Ovary (tissue), 9 donors: ENCODE measurements around the gene IFITM1. TPM values are rescaled to one million over a fixed set of nuclear protein-coding genes. Genes with fewer than 3 reads are reported as not detected.
"Not testable (repeated sequence)": the region's sequence is repeated elsewhere in the genome, so short reads cannot be mapped to it uniquely, and the experiment has no call there.

ENCODE experiments used
- DNase-seq, 5 donors: peaks; one replicate each; pipeline ENCODE4 v3.0.0-alpha.2; 2019 to 2020
- H3K27ac ChIP-seq, 2 donors: fragments of 200-600 bp; one replicate each; pipeline versions ENCODE4 v1.5.1 to v1.8.0; 2019 to 2022
- H3K27me3 ChIP-seq: fragments of 200-600 bp; one replicate; pipeline ENCODE4 v1.8.0; 2022
- H3K36me3 ChIP-seq: fragments of 200-600 bp; sonication (generic); one replicate; pipeline ENCODE4 v1.5.1; 2019
- H3K4me1 ChIP-seq: one replicate; pipeline ENCODE4 v1.8.1; 2013; ENCODE audit warnings: mild to moderate bottlenecking, moderate library complexity; ENCODE audit not compliant: insufficient read depth
- H3K4me3 ChIP-seq: fragments of 200-600 bp; sonication (generic); one replicate; pipeline ENCODE4 v1.5.1; 2017
- H3K9me3 ChIP-seq, 2 donors: fragments of 200-600 bp in 1 of 2; sonication (generic) in 1 of 2; one replicate each; pipeline versions ENCODE4 v1.5.1 to v1.8.1; 2013 to 2019; ENCODE audit warnings: mild to moderate bottlenecking in 1 of 2, moderate library complexity in 1 of 2
- EP300 ChIP-seq: sonication (generic); formaldehyde crosslinking; IDR thresholded peaks from one replicate; pipeline ENCODE4 v1.6.1; 2017; ENCODE audit warnings: antibody characterized with exemption
- POLR2A ChIP-seq: fragments of 450-650 bp; IDR thresholded peaks from one replicate; pipeline ENCODE4 v1.6.1; 2017; ENCODE audit warnings: antibody characterized with exemption, mild to moderate bottlenecking, moderate library complexity
- WGBS, 3 donors: extraction: QIAGEN DNeasy Blood & Tissue Kit in 1 of 3; methylation state at CpG; one replicate each; pipeline versions ENCODE4 v1.1.5 to v1.1.7; 2013 to 2017; 5-methylcytosine and 5-hydroxymethylcytosine counted together
- intact Hi-C, 4 donors: fragments of 100-400 bp; cut with DNase I; formaldehyde crosslinking; loops; one replicate each; pipeline versions ENCODE4 v1.11.0 to v1.15.1; 2022 to 2023
- polyA plus RNA-seq, 2 donors: library from polyadenylated mRNA; stranded (reverse); fragments of 200-250 nt in 1 of 2; fragments of 350-450 nt in 1 of 2; fragmentation: Illumina TruSeq in 1 of 2; extraction: RNeasy Lipid Tissue Mini Kit (QIAGEN cat#74804) in 1 of 2; gene quantifications; one replicate each; pipeline ENCODE4 v1.2.3, GENCODE V29; 2013 to 2014
- total RNA-seq, 7 donors: library from RNA; depleted of rRNA in 2 of 7; stranded (reverse); fragments of >200 nt in 2 of 7; fragmentation: NEBNext Ultra II Directional in 3 of 7; extraction: Animal tissue kit (Norgen Biotek cat#: 25700) in 3 of 7; gene quantifications; one replicate each; pipeline versions ENCODE4 v1.1.0 to v1.2.4, GENCODE V29; 2016 to 2023
- TF ChIP-seq, protein P1 (sequence below), 3 donors: fragments of 450-650 bp in 2 of 3; fragments of 200-600 bp in 1 of 3; IDR thresholded peaks; one replicate each; pipeline versions ENCODE4 v1.5.1 to v1.8.0; 2016 to 2022; ENCODE audit warnings: antibody characterized with exemption in 3 of 3, mild to moderate bottlenecking in 1 of 3
- donor health status: DM: no; HTN: no; CAD: no; lungs with moderate emphysema.
- donor health status: DM: no; HTN: no; CAD: no.
- donor health status: Bipolar disorder and iron deficiency.
- donor health status: DM: yes; HTN: yes; CAD: no.
- donor health status: DM: no; HTN: no; CAD: no.
- donor health status: DM: yes; HTN: yes; CAD: no.

The IFITM1 gene
- total and polyA plus RNA-seq, 9 donors, result 211 to 760 (median 496) TPM

DNA sequence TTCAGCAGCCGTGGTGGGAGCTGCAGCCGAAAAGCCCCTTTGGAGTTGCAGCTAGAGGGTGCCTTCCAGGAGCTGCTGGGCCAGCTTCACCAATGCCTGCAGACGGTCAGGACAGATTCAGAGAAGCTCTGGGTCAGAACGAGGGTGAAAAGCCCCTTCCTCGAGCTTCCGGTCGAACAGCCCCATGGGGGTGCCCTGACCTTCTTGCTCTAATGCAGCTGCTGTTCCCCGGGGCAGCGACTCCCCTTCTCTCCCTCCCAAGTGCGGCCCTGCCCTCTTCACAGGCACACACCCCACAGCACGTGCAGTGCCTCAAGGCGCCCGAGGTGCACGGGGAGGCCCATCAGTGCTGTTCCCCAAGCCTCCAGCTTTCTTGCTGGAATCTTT is 16.5 kb downstream of the IFITM1 start:
- peaks cover 20% of the 10 kb centered on the region for H3K4me1 ChIP-seq
- no peaks in the 10 kb centered on the region for H3K36me3 ChIP-seq
- H3K4me3 ChIP-seq, result no peak overlapping the region
- TF ChIP-seq POLR2A (no peak), EP300 (no peak)
- H3K27me3 ChIP-seq, result no peaks in the 10 kb centered on the region
- H3K9me3 ChIP-seq, result no peaks in the 10 kb centered on the region
- H3K27ac ChIP-seq, result no peak overlapping the region
- DNase-seq, result peak in 2 of 5 donors; percentile 19 to 36
- 66 to 77% (median 68%) methylated on average over 14 of the region's 14 CpGs for WGBS, 3 donors
- intact Hi-C loops, result no loop called here

DNA sequence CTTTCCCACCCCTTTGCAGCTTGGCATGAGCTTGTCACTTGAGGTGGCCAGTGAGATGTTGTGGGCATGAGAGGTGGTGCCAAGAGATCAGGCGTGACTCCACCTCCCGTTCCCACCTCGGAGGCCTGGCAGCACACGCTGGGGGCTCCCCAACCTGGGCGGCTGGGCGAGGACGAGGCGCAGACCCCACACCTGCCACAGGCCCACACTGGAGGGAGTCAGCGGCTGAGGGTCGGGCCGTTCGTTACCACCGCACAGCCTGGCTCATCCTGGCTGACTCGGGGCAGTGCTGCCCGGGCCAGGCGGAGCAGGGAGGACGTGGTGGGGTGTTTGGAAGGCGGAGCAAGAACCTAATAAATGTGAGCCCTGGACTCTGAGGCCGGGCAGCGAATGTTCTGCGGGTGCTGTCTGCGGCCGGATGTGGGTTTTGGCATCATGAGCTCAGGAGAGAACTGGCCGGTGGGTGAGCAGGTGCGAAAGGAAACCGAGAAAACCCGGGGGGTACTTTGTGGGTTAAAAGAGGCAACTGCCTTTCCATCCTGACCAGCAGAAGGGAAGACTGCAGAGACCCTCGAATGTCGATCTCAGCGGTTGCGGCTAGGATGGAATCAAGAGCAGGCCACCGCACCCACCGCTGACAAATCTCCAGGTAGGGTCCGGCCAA is 17.0 kb downstream of the IFITM1 start:
- TF ChIP-seq EP300 (no peak), POLR2A (no peak)
- TF ChIP-seq, protein P1, sequence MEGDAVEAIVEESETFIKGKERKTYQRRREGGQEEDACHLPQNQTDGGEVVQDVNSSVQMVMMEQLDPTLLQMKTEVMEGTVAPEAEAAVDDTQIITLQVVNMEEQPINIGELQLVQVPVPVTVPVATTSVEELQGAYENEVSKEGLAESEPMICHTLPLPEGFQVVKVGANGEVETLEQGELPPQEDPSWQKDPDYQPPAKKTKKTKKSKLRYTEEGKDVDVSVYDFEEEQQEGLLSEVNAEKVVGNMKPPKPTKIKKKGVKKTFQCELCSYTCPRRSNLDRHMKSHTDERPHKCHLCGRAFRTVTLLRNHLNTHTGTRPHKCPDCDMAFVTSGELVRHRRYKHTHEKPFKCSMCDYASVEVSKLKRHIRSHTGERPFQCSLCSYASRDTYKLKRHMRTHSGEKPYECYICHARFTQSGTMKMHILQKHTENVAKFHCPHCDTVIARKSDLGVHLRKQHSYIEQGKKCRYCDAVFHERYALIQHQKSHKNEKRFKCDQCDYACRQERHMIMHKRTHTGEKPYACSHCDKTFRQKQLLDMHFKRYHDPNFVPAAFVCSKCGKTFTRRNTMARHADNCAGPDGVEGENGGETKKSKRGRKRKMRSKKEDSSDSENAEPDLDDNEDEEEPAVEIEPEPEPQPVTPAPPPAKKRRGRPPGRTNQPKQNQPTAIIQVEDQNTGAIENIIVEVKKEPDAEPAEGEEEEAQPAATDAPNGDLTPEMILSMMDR (IDR thresholded peaks at IDR 0.05), result no peak
- 87 to 89% (median 88%) methylated on average over 34 of the region's 34 CpGs for WGBS, 3 donors
- H3K36me3 ChIP-seq, result no peaks in the 10 kb centered on the region
- H3K27ac ChIP-seq, result no peak overlapping the region
- DNase-seq, result peak in 2 of 5 donors; percentile 23 to 43
- H3K4me3 ChIP-seq, result no peak overlapping the region
- H3K9me3 ChIP-seq, result no peaks in the 10 kb centered on the region
- H3K27me3 ChIP-seq, result no peaks in the 10 kb centered on the region
- peaks cover 21% of the 10 kb centered on the region for H3K4me1 ChIP-seq
- intact Hi-C loops, result no loop called here

DNA sequence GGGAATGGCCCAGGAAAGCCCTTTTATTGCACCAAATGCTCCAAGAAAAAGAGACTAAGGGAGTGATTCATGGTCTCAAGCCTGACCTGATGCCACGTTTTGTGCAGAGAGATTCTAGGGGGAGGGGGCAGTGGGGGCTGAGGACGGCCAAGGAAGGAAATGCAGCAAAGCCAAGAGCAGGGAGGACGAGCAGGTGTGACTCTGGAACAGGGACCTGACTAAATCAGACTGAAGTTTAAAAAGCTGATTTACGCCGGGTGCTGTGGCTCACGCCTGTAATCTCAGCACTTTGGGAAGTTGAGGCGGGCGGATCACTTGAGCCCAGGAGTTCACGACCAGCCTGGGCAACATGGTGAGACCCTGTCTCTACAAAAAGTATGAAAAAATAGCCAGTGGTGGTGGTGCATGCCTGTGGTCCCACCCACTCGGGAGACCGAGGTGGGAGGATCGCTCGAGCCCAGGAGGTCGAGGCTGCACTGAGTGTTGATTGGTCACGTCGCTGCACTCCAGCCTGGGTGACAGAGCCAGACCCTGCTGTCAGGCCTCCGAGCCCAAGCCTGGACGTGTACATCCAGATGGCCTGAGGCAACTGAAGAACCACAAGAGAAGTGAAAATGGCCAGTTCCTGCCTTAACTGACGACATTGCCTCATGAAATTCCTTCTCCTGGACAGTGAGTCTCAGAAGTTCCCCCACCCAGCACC is 17.7 kb downstream of the IFITM1 start:
- no peaks in the 10 kb centered on the region for H3K9me3 ChIP-seq
- peak in 2 of 5 donors; percentile 15 to 30 for DNase-seq
- no peaks in the 10 kb centered on the region for H3K27me3 ChIP-seq
- no peak overlapping the region for H3K4me3 ChIP-seq
- peaks cover 20% of the 10 kb centered on the region for H3K4me1 ChIP-seq
- no peaks in the 10 kb centered on the region for H3K36me3 ChIP-seq
- H3K27ac ChIP-seq, result no peak overlapping the region
- TF ChIP-seq POLR2A (no peak), EP300 (no peak)
- TF ChIP-seq, protein P1 (IDR thresholded peaks at IDR 0.05), result no peak
- intact Hi-C loops, result no loop called here
- 78 to 84% (median 83%) methylated on average over 19 of the region's 19 CpGs for WGBS, 3 donors

DNA sequence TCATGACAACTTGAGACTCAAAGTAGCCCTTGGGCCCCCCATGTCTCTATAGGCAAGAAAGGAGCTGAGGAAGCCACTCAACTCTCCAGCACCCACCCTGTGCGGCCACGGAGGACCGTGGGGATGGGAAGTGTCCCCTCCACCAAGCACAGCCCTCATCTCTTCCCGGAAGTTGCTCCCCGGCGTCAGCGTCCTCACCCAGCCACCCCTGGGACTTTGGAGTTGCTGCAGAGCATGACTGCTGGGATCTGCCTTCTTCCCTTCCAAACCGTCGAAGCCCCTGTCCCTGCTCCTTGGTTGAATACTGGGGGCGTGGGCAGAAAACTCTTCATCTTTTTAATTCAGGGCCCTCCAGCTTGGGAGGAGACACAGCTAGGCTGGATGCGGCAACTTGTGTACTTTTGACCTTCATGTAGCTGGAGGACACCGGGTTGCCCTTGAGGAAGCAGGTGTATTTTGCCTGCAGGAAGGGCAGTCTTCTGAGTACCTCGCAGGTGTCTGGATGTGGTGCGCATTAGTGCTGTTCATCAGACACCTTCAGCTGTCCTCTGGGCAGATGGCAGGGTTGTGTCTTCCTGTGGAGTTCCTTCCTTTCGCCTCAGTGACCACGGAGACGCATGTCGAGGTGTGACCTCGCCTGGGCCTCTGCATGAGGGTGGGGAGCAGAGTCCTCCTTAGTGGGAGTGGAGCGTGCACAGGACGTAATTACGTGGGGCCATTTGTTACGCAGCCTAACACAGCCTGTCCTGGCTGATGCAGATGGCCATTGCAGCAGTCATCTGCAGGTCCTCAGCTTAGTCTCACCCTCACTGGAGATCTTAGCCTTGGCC is 19.0 kb downstream of the IFITM1 start:
- H3K27ac ChIP-seq, result no peak overlapping the region
- TF ChIP-seq EP300 (no peak), POLR2A (no peak)
- TF ChIP-seq, protein P1 (IDR thresholded peaks at IDR 0.05), result no peak
- H3K4me1 ChIP-seq, result peaks cover 16% of the 10 kb centered on the region
- no peak overlapping the region for H3K4me3 ChIP-seq
- H3K36me3 ChIP-seq, result no peaks in the 10 kb centered on the region
- intact Hi-C loops, result no loop called here
- no peaks in the 10 kb centered on the region for H3K9me3 ChIP-seq
- WGBS, 3 donors, result 93 to 96% (median 94%) methylated on average over 23 of the region's 23 CpGs
- no peaks in the 10 kb centered on the region for H3K27me3 ChIP-seq
- DNase-seq, result peak in 2 of 5 donors; percentile 20 to 35

DNA sequence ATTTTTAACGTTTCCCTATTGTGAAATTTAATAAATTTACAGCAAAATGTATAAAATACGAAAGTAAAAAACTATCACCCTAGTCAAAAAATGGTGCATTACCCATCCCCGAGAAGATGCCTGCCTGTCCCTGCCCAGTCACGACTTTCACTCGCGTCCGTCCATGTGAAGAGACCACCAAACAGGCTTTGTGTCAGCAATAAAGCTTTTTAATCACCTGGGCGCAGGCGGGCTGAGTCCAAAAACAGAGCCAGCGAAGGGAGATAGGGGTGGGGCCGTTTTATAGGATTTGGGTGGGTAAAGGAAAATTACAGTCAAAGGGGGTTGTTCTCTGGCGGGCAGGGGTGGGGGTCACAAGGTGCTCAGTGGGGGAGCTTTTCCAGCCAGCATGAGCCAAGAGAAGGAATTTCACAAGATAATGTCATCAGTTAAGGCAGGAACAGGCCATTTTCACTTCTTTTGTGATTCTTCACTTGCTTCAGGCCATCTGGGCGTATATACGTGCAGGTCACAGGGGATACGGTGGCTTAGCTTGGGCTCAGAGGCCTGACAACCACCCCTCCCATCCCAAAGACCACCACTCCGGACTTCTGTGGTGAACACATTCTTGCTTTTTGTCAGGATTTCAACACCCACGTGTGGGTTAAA is 19.9 kb downstream of the IFITM1 start:
- H3K36me3 ChIP-seq, H3K9me3 ChIP-seq, H3K4me3 ChIP-seq, H3K27ac ChIP-seq, H3K27me3 ChIP-seq, intact Hi-C loops: not testable (repeated sequence)
- peaks cover 16% of the 10 kb centered on the region for H3K4me1 ChIP-seq
- DNase-seq, result peak in 2 of 5 donors; percentile 20 to 37
- 84 to 86% (median 84%) methylated on average over 17 of the region's 17 CpGs for WGBS, 3 donors
